ENCODE measurements around the gene NPFFR1. TPM values are rescaled to one million over a fixed set of nuclear protein-coding genes. Genes with fewer than 3 reads are reported as not detected.

The NPFFR1 gene
- total and polyA plus RNA-seq, 2 experiments from 2014 or later: 0.03 to 0.05 TPM

GRCh38 chr10:70198696-70199466 lies 84.9 kb downstream of the NPFFR1 start:
- no peaks in the 10 kb centered on the region for H4K20me1 ChIP-seq (replicated peaks; ENCODE audit: insufficient read depth)
- H3K27ac Mint-ChIP-seq: no peak overlapping the region
- peaks cover 3% of the 10 kb centered on the region for H3K27me3 Mint-ChIP-seq (ENCODE audit: insufficient read depth, low read depth, poor library complexity)
- no peaks in the 10 kb centered on the region for H3K9me3 Mint-ChIP-seq
- H3K4me1 Mint-ChIP-seq: no peaks in the 10 kb centered on the region
- no peaks in the 10 kb centered on the region for H3K27me3 ChIP-seq (ENCODE audit: insufficient read depth)
- H3K4me1 ChIP-seq (ENCODE audit: insufficient read depth): no peaks in the 10 kb centered on the region
- no peaks in the 10 kb centered on the region for H3K9me2 ChIP-seq (ENCODE audit: insufficient read depth)
- no peak overlapping the region for H2AFZ ChIP-seq
- H3K27ac ChIP-seq (ENCODE audit: low read depth): no peak overlapping the region
- no peaks in the 10 kb centered on the region for H3K79me2 ChIP-seq (replicated peaks; ENCODE audit: insufficient read depth)
- TF ChIP-seq EZH2 (IDR thresholded peaks at IDR 0.05; ENCODE audit: low read depth, unreplicated experiment) (no peak), CREB1 (CRISPR knock-in tag; IDR thresholded peaks at IDR 0.05; ENCODE audit: low read depth) (no peak), ZNF114 (CRISPR knock-in tag; IDR thresholded peaks at IDR 0.05) (no peak)
- TF ChIP-seq, protein P1, sequence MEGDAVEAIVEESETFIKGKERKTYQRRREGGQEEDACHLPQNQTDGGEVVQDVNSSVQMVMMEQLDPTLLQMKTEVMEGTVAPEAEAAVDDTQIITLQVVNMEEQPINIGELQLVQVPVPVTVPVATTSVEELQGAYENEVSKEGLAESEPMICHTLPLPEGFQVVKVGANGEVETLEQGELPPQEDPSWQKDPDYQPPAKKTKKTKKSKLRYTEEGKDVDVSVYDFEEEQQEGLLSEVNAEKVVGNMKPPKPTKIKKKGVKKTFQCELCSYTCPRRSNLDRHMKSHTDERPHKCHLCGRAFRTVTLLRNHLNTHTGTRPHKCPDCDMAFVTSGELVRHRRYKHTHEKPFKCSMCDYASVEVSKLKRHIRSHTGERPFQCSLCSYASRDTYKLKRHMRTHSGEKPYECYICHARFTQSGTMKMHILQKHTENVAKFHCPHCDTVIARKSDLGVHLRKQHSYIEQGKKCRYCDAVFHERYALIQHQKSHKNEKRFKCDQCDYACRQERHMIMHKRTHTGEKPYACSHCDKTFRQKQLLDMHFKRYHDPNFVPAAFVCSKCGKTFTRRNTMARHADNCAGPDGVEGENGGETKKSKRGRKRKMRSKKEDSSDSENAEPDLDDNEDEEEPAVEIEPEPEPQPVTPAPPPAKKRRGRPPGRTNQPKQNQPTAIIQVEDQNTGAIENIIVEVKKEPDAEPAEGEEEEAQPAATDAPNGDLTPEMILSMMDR (conservative IDR thresholded peaks at IDR 0.05; ENCODE audit: low read depth in 2 of 2): peak; percentile 17 to 53; a peak in 3 of 4 replicates
- no peak overlapping the region for H3K4me3 Mint-ChIP-seq
- H3K4me3 ChIP-seq: no peak overlapping the region
- peaks cover 32% of the 10 kb centered on the region for H3K36me3 Mint-ChIP-seq (ENCODE audit: low read depth)
- ATAC-seq (peak; percentile 39; the same call in 2 of the 3 replicates), DNase-seq (ENCODE audit: low spot score) (peak; percentile 24)
- H3F3A ChIP-seq (replicated peaks; ENCODE audit: low read depth): no peaks in the 10 kb centered on the region
- no peak overlapping the region for H3K4me2 ChIP-seq
- H3K36me3 ChIP-seq (ENCODE audit: insufficient read depth): peaks cover 22% of the 10 kb centered on the region

Small RNA genes lying within 50 kb of the gene (small RNA-seq; reads per million reads assigned to genes)
- not detected for gene RPS25P9 (ENCODE audit: low replicate concordance)

Other genes starting within 250 kb of the NPFFR1 start
- 16.2 and 17.6 TPM in 2 replicates for gene MACROH2A2, start 231.2 kb downstream of the NPFFR1 start, total RNA-seq (2014; rRNA removed; shearing (Covaris generic))
- gene MACROH2A2, start 231.2 kb downstream of the NPFFR1 start, polyA plus RNA-seq (2016; fragmentation: Nextera tagmentation; extraction: Ambion mirVana): 11.6 and 12.5 TPM in 2 replicates
- gene AIFM2, start 151.2 kb downstream of the NPFFR1 start, total RNA-seq (2014; rRNA removed; shearing (Covaris generic)): 3.1 and 3.2 TPM in 2 replicates
- gene AIFM2, start 151.2 kb downstream of the NPFFR1 start, polyA plus RNA-seq (2016; fragmentation: Nextera tagmentation; extraction: Ambion mirVana): 1.7 and 3.6 TPM in 2 replicates
- gene TYSND1, start 137.3 kb downstream of the NPFFR1 start, total RNA-seq (2014; rRNA removed; shearing (Covaris generic)): 14.1 and 19.5 TPM in 2 replicates
- 5.2 and 5.4 TPM in 2 replicates for gene TYSND1, start 137.3 kb downstream of the NPFFR1 start, polyA plus RNA-seq (2016; fragmentation: Nextera tagmentation; extraction: Ambion mirVana)
- 71.5 and 84.8 TPM in 2 replicates for gene SAR1A, start 113.5 kb downstream of the NPFFR1 start, total RNA-seq (2014; rRNA removed; shearing (Covaris generic))
- gene SAR1A, start 113.5 kb downstream of the NPFFR1 start, polyA plus RNA-seq (2016; fragmentation: Nextera tagmentation; extraction: Ambion mirVana): 58.1 and 68.1 TPM in 2 replicates
- gene PPA1, start 50.6 kb downstream of the NPFFR1 start, total RNA-seq (2014; rRNA removed; shearing (Covaris generic)): 135 and 178 TPM in 2 replicates
- gene PPA1, start 50.6 kb downstream of the NPFFR1 start, polyA plus RNA-seq (2016; fragmentation: Nextera tagmentation; extraction: Ambion mirVana): 206 and 228 TPM in 2 replicates
- 43.3 and 43.9 TPM in 2 replicates for gene LRRC20, start 98.6 kb upstream of the NPFFR1 start, total RNA-seq (2014; rRNA removed; shearing (Covaris generic))
- 5.9 and 7.1 TPM in 2 replicates for gene LRRC20, start 98.6 kb upstream of the NPFFR1 start, polyA plus RNA-seq (2016; fragmentation: Nextera tagmentation; extraction: Ambion mirVana)
- gene EIF4EBP2, start 120.1 kb upstream of the NPFFR1 start, total RNA-seq (2014; rRNA removed; shearing (Covaris generic)): 131 and 138 TPM in 2 replicates
- gene EIF4EBP2, start 120.1 kb upstream of the NPFFR1 start, polyA plus RNA-seq (2016; fragmentation: Nextera tagmentation; extraction: Ambion mirVana): 40.5 and 42.0 TPM in 2 replicates
- gene NODAL, start 157.7 kb upstream of the NPFFR1 start, total RNA-seq (2014; rRNA removed; shearing (Covaris generic)): 28.4 and 29.9 TPM in 2 replicates
- 11.2 and 12.0 TPM in 2 replicates for gene NODAL, start 157.7 kb upstream of the NPFFR1 start, polyA plus RNA-seq (2016; fragmentation: Nextera tagmentation; extraction: Ambion mirVana)
- 48.7 and 58.2 TPM in 2 replicates for gene PALD1, start 194.8 kb upstream of the NPFFR1 start, total RNA-seq (2014; rRNA removed; shearing (Covaris generic))
- gene PALD1, start 194.8 kb upstream of the NPFFR1 start, polyA plus RNA-seq (2016; fragmentation: Nextera tagmentation; extraction: Ambion mirVana): 11.1 and 11.9 TPM in 2 replicates